ENCODE measurements around the gene KBTBD4. TPM values are rescaled to one million over a fixed set of nuclear protein-coding genes. Genes with fewer than 3 reads are reported as not detected.

Gene KBTBD4
- total and polyA plus RNA-seq, 8 donors = 3.5 to 13.0 (median 6.7) TPM

- Histone ChIP-seq H3K27ac (no peak overlapping the region), H3K9me3 (no peaks in the 10 kb centered on the region), H3K27me3 (no peaks in the 10 kb centered on the region), H3K4me1 (no peaks in the 10 kb centered on the region), H3K36me3 (no peaks in the 10 kb centered on the region), H3K4me3 (no peak overlapping the region)
- ATAC-seq = no peak
- TF ChIP-seq CTCF (IDR thresholded peaks at IDR 0.05) = no peak
- FAIRE-seq = no peak
- WGBS, 2 donors = 70 to 84% methylated on average over 4 of the region's 4 CpGs
- intact Hi-C loops (cut with DNase I) = no loop called here
- DNase-seq = no peak
These were observed 13.5 kb upstream of the KBTBD4 start for GRCh38 chr11:47592251-47592650.

- Histone ChIP-seq H3K4me1 (no peaks in the 10 kb centered on the region), H3K36me3 (no peaks in the 10 kb centered on the region), H3K9me3 (no peaks in the 10 kb centered on the region), H3K27me3 (no peaks in the 10 kb centered on the region), H3K27ac (no peak overlapping the region), H3K4me3 (no peak overlapping the region)
- intact Hi-C loops (cut with DNase I) = no loop called here
- ATAC-seq = no peak
- no peak for FAIRE-seq
- DNase-seq = no peak
- no peak for TF ChIP-seq CTCF (IDR thresholded peaks at IDR 0.05)
- 63 to 69% methylated on average over 7 of the region's 7 CpGs for WGBS, 2 donors
These were observed 13.0 kb upstream of the KBTBD4 start for GRCh38 chr11:47591764-47592163.

GRCh38 chr11:47589977-47590861, 11.4 kb upstream of the KBTBD4 start:
- intact Hi-C loops (cut with DNase I) = no loop called here
- TF ChIP-seq CTCF (IDR thresholded peaks at IDR 0.05) = no peak
- no peak for FAIRE-seq
- Histone ChIP-seq H3K4me1 (no peaks in the 10 kb centered on the region), H3K36me3 (no peaks in the 10 kb centered on the region), H3K4me3 (no peak overlapping the region), H3K27ac (no peak overlapping the region), H3K9me3 (no peaks in the 10 kb centered on the region), H3K27me3 (no peaks in the 10 kb centered on the region)
- ATAC-seq = peak in 2 of 4 donors; percentile 10 to 19
- DNase-seq = no peak
- 34 to 35% methylated on average over 108 to 122 of the region's 122 CpGs for WGBS, 2 donors

GRCh38 chr11:47589584-47589976, 10.8 kb upstream of the KBTBD4 start:
- intact Hi-C loops (cut with DNase I) = no loop called here
- H3K4me3 ChIP-seq = no peak overlapping the region
- H3K4me1 ChIP-seq = no peaks in the 10 kb centered on the region
- ATAC-seq (peak in 1 of 4 donors; percentile 12), FAIRE-seq (no peak), DNase-seq (no peak)
- WGBS, 2 donors = 42 to 47% methylated on average over 51 of the region's 51 CpGs
- H3K27ac ChIP-seq = no peak overlapping the region
- no peak for TF ChIP-seq CTCF (IDR thresholded peaks at IDR 0.05)
- H3K9me3 ChIP-seq = no peaks in the 10 kb centered on the region
- no peaks in the 10 kb centered on the region for H3K36me3 ChIP-seq
- H3K27me3 ChIP-seq = no peaks in the 10 kb centered on the region

- no peak for ATAC-seq
- TF ChIP-seq CTCF (IDR thresholded peaks at IDR 0.05) = no peak
- Histone ChIP-seq H3K9me3 (no peaks in the 10 kb centered on the region), H3K4me3 (no peak overlapping the region), H3K27me3 (no peaks in the 10 kb centered on the region), H3K4me1 (no peaks in the 10 kb centered on the region), H3K27ac (no peak overlapping the region), H3K36me3 (peaks cover 0 to 2% (median 0%) of the 10 kb centered on the region in 3 donors)
- 88 to 92% methylated on average over 11 of the region's 11 CpGs for WGBS, 2 donors
- DNase-seq = no peak
- FAIRE-seq = no peak
- intact Hi-C loops (cut with DNase I) = no loop called here
These were observed 10.3 kb upstream of the KBTBD4 start for GRCh38 chr11:47589118-47589517.
